GM19351 (cell line): ENCODE measurements around the gene TAF12.
"Not testable (repeated sequence)": the region's sequence is repeated elsewhere in the genome, so short reads cannot be mapped to it uniquely, and the experiment has no call there.

Experiments
- ATAC-seq: cut with Tn5 transposase; IDR thresholded peaks from one replicate; pipeline ENCODE4 v1.9.1; 2021; ENCODE audit warnings: mild to moderate bottlenecking, moderate library complexity; ENCODE audit not compliant: unreplicated experiment

TAF12 gene, protein sequence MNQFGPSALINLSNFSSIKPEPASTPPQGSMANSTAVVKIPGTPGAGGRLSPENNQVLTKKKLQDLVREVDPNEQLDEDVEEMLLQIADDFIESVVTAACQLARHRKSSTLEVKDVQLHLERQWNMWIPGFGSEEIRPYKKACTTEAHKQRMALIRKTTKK

DNA sequence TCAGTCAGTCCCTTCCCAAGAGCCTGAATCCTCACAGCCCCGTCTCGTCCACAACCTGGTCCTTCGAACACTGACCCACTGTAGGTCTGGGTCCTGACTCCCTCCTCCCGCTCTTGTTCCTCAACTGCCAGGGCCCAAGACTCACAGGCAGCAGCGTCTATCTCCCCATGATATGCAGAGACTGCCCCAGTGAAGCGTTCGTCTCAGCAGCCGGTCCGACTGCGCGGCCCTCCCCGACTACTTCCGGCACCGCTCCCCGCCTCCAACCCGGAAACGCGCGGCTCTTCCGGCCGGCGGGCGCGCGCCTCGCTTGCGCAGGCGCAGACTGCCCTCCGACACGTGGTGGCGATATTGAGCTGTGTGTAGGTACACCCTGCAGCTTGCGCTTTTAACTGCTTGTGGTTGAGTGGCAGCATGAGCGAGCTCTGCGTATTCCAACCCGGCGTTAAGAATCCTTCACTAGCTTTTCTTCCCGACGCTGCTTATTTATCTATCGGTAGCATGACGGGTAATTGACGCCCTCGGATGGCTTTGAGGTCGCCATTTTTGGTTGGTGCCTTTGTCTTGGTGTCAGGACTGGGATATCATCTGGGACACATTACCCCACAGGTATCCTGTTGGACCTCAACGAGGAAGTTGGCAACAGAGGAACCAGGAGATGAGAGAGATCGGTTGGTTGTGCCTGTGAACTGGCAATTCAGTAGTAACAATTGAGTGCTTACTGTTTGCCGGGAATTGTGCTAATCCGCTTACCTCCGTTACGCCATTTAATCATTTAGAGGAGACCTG lies at the start of gene TAF12:
TAF12 (minus strand) TSS at position 221 of the 789 bp plus-strand sequence. CDS start 20,986 bp downstream, outside the sequence.
- peak; percentile 68 for ATAC-seq

GRCh38 chr1:28691627-28692026 lies 48.8 kb upstream of the TAF12 start:
- not testable (repeated sequence) for ATAC-seq

DNA sequence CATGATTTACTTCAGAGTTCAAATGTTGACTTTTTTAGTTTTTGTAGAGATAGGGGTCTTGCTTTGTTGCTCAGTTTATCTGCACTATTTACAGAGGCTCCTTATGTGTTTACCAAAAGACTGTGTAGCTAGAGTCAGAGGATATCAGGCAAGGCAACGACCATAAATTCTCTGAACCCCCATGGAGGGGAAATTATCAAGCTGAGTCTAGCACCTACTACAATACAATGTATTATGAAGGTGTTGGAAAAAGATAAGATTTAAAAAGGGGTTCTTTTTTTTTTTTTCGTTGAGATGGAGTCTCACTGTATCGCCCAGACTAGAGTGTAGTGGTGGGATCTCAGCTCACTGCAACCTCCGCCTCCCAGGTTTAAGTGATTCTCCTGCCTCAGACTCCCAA lies 42.1 kb upstream of the TAF12 start:
- no peak for ATAC-seq

DNA sequence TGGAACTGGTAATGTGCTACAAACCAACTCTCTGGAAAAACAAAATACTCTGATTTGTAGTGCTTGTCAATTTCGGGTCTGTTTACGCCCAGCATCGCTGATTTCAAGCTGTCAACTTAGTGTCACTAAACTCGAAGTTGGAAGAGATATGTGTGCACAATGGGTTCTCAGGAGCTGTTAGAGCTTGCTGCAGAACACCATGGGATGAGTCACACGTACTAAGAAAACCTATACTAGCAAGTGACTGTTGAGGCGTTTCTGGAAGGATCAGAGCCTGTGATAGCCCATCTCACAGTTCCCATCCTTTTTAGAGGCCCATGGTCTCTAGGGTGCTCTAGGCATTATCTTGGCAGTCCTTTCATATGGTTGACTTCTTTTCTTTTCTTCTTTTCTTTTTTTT lies 40.0 kb upstream of the TAF12 start:
- ATAC-seq, result no peak

DNA sequence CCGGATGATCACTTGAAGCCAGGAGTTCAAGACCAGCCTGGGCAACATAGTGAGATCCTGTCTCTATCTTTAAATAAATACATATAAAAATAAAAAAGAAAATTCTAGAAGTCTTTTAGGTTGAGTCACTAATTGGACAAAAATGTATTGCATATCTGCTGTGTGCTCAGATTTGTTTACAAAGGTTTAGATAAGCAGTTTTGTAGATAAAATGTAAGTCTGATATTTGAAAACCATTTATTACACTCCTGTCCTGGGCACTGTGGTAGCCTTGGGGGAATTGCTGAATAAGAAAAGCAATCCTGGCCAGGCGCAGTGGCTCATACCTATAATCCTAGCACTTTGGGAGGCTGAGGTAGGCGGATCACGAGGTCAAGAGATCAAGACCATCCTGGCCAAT lies 37.3 kb upstream of the TAF12 start:
- ATAC-seq, result no peak

DNA sequence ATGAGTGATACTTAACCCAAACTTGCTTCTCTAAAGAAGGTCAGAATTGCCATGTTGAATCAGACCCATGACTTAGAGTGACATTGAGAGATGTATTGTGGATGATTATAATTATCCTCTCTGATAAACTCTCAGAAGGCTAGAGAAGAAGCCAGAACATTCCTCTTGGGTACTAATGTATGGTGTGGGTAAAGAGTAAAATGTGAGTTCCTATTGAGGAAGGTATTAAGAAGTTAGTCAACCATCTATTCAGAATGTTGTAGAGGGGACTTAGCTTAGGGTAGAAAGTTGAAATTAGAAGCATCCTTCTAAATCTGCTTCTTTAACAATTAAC lies 33.0 kb upstream of the TAF12 start:
- no peak for ATAC-seq

DNA sequence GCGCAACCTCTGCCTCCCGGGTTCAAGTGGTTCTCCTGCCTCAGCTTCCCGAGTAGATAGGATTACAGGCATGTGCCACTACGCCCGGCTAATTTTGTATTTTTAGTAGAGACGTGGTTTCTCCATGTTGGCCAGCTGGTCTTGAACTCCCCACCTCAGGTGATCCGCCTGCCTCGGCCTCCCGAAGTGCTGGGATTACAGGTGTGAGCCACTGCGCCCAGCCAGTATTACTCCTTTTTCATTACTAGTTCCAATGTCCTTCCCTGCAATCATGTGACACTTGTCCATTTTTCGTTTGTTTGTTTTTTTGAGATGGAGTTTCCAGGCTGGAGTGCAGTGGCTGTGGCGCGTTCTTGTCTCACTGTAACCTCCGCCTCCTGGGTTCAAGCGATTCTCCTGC lies 30.1 kb upstream of the TAF12 start:
- not testable (repeated sequence) for ATAC-seq

DNA sequence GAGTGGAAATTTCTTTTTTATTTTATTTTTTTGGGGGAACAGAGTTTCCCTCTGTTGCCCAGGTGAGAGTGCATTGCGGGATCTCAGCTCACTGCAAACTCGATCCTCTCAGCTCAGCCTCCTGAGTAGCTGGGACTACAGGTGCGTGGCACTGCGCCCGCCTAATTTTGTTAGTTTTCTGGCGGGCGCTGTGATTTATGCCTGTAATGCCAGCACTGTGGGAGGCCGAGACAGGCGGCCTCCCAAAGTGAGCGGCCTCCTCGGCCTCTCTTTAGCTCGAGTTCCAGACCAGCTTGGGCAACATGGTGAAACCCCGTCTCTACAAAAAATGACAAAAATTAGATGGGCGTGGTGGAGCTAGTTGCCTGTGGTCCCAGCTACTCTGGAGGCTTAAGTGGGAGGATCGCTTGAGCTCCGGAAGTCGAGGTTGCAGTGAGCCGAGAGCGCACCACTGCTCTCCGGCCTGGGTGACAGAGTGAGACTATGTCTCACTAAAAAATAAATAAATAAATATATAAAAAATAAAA lies 28.4 kb upstream of the TAF12 start:
- no peak for ATAC-seq

DNA sequence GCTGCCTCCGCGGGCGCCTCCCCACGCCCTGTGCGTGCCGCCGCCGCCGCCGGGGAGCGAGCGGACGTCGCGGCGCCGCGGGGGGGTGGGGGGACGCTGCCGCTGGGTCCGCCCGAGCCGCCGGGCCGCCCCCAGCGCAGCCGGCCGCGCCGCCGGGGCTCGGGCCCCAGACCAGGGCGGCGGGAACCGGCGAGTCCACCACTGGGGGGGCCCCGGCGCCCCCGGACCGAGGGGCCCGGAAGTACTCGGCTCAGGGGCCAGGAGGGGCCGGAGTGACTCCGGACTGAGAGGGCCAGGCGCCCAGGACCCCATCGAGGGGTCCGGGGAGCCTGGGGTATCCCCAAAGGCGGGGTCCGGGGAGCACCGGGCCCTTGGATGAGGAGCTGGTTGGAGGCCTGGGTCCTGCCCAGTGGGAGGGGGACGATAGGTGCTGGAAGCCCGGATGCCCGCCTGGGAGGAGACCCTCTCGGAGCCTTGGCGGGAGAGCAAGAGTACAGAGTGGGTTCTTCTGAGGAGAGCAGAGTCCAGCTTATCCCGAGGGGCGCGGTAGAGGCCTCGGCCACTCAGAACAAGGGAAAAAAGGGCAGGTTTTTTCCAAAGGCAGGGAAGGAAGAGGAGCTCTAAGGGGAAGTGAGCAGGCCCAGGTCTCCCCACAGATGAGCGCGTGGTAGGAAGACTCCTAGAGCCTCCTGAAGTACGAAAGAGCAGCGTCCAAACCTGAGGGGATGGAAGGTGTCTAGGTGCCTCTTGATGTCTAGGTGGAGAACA lies 26.3 kb upstream of the TAF12 start:
- peak; percentile 59 for ATAC-seq

DNA sequence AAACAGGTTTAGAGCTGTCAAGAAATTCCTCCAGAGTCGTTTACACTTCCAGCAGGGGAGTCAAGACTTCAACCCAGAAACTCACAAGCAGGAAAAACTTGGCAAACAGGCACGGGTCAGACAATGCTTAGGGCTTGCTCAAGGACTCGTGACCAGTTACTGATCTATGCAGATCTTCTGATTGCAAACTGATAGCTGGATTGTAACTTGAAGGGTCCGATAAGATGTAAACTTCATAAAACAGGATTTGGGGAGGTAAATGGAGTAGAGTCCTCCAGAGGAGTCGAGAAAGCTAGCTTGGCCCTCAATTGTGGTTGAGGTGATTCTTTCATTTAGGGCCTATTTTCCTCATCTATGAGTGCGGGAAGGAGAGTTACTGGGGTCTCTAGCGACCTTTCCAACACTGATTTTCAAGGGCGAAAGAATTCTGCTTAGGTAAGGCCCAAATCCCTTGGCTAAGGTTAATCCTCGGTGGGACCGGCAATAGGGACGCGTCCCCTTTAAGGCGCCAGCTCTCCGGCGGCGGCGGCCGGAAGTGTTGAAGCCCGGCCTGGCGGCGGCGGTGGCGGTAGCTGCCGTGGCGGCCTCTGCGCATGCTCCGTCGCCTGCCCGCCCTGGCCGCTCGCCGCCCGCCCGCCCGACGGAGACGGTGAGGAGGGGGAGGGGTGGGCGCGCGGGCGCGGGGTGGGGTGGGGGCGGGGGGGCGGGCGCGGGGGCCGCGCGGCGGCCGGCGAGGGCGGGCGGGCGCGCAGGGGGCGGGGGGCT lies 25.5 kb upstream of the TAF12 start, which contains the start of gene GMEB1:
GMEB1 (plus strand) TSS at position 594 of the 765 bp plus-strand sequence. CDS start 14,829 bp downstream, outside the sequence.
- ATAC-seq, result peak; percentile 57

GRCh38 chr1:28666806-28667205 lies 23.9 kb upstream of the TAF12 start:
- no peak for ATAC-seq

DNA sequence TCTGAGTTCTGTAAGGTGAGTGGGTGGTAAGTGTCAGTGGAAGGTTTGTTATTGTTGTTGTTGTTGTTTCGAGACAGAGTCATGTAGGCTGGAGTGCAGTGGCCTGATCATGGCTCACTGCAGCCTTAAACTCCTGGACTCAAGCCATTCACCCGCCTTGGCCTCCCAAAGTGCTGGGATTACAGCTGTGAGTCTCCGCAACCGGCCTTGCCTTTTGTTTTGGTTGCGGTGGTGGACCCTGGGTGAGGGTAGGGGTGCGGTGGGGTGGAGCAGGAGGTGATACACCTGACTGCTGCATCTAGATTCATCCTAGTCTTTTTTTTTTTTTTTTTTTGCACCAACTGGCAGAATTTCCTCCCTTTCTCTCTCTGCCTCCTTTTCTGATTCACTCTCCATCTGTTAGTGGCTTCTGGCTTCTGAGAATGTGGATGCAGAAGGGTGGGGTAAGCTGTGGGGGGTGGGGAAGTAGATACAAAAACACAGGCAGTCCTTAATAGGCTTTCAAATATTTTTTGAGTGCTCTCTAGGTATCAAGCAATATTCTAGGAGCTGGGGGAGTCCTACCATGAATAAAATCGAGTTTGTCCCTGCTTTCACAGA lies 21.1 kb upstream of the TAF12 start:
- no peak for ATAC-seq

DNA sequence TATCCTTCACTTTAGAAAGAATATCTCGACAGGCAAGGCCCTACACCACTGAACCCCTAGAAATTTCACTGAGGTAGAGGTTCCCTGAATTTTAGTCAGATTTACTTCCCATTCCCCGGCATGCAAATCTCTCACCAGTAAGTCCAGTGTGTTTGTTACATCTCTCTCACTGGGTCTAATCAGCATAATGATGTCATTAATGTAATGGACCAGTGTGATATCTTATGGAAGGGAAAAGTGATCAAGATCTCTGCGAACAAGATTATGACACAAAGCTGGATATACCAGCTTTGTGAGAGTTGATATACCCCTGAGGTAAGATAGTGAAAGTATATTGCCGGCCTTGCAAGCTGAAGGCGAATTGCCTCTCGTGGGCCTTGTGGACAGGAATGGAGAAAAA lies 13.5 kb upstream of the TAF12 start:
- ATAC-seq, result no peak

GRCh38 chr1:28655448-28656311 lies 12.8 kb upstream of the TAF12 start:
- ATAC-seq, result not testable (repeated sequence)

GRCh38 chr1:28653870-28654269 lies 11.0 kb upstream of the TAF12 start:
- ATAC-seq, result not testable (repeated sequence)

GRCh38 chr1:28653063-28653462 lies 10.2 kb upstream of the TAF12 start:
- ATAC-seq, result not testable (repeated sequence)

DNA sequence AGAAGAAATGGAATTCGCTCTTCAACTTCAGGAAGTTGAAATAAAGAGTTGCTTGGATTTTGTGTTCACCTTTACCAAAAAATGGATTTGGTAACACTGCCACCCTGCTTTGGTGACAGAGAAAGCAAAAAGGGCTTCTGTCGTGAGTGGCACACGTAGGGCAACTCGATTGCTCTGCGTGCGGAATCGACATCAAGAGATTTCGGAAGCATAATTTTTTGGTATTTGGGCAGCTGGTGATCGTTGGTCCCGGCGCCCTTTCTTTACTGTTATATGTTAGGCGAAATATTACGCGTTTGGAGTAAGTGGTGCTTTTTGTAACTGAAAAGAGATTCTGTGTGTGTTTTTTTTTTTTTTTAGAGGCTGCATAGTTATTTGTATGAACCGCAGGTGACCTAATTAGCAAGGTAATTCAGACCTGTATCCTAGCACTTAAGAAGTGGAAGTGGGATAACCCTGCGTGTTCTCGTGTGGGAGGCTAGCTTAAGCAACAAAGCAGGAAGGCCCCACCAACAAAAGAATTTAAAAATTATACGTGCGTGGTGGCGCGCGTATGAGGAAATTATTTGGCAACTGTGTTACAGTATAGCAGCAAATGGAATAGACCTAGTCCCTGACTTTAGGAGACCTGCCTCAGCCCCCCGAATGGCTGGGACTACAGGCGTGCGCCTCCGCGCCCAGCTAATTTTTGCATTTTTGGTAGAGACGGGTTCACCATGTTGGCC lies 5.8 kb upstream of the TAF12 start, which contains the start of gene RNU11:
RNU11 (plus strand) TSS at position 127 of the 725 bp plus-strand sequence.
- peak; percentile 66 for ATAC-seq

- ATAC-seq, result peak; percentile 66
These were observed 5.2 kb upstream of the TAF12 start for GRCh38 chr1:28648008-28648473.
